ENCODE data around the gene KLHL29. TPM values are rescaled to one million over a fixed set of nuclear protein-coding genes. Genes with fewer than 3 reads are reported as not detected.

KLHL29 gene
- total RNA-seq, 1 experiment from 2014 or later = 2.4 TPM

DNA sequence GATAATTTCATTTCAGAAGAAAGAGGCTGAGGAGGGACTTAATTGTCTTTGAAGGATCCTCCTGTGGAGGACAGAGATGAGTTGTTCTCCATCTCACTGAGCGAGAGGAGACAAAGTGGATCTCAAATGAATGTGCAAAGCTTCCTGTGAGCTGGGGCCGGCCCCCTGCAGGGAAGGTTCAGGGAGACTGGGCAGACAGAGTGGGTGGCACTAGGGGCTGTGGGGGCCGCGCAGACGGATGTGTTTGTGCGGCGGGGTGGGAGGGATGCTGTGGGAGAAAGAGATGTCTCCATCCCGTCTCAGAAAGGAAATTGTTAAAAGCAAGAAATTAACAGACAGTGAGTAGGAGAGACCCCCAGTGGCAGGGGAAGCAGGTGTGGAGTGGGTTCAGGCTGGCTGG is 29.1 kb downstream of the KLHL29 start:
- H3K4me3 Mint-ChIP-seq = no peak overlapping the region
- peaks cover 0 to 5% of the 10 kb centered on the region in 2 experiments; a peak in 2 of 5 replicates for H3K9me3 Mint-ChIP-seq
- Histone ChIP-seq H3K14ac (ENCODE audit: insufficient read depth, low read length) (no peak overlapping the region; the same call in 1 of the 2 replicates), H2BK12ac (ENCODE audit: insufficient read length, low read depth, low read length) (no peak overlapping the region), H3K9ac (ENCODE audit: extremely low read depth, insufficient read length, low read length) (no peak overlapping the region), H3K4ac (ENCODE audit: low read depth, low read length) (no peak overlapping the region), H3K23me2 (ENCODE audit: insufficient read length, low read depth, low read length, poor library complexity, severe bottlenecking) (no peaks in the 10 kb centered on the region), H2AK5ac (ENCODE audit: insufficient read length, low read length) (no peak overlapping the region), H3K27ac (ENCODE audit: insufficient read length, low read depth, low read length) (no peak overlapping the region), H4K91ac (ENCODE audit: insufficient read length, low read depth, low read length) (no peak overlapping the region), H4K5ac (ENCODE audit: insufficient read length, low read depth, low read length) (no peak overlapping the region), H2BK5ac (ENCODE audit: insufficient read length, low read length) (no peak overlapping the region), H3K4me2 (ENCODE audit: insufficient read depth, insufficient read length, low read length) (no peak overlapping the region), H4K20me1 (ENCODE audit: control insufficient read depth, insufficient read depth, insufficient read length) (no peaks in the 10 kb centered on the region), H2AFZ (ENCODE audit: low read length) (no peak overlapping the region), H3K18ac (ENCODE audit: insufficient read length, low read depth, low read length) (no peak overlapping the region), H3K9me3 (ENCODE audit: control insufficient read depth, low read depth, low read length) (no peaks in the 10 kb centered on the region), H3K56ac (ENCODE audit: insufficient read length, low read depth, low read length) (no peak overlapping the region), H3K4me1 (ENCODE audit: insufficient read depth, low read length) (no peaks in the 10 kb centered on the region), H3K27me3 (ENCODE audit: insufficient read depth, low read length) (no peaks in the 10 kb centered on the region), H3K23ac (ENCODE audit: insufficient read length, low read depth, low read length) (no peak overlapping the region), H4K8ac (replicated peaks; ENCODE audit: insufficient read length, low read depth, low read length) (no peak overlapping the region), H2BK15ac (ENCODE audit: low read depth, low read length) (no peak overlapping the region), H3T11ph (ENCODE audit: low read length) (no peak overlapping the region), H3K79me2 (ENCODE audit: insufficient read depth, low read length) (no peaks in the 10 kb centered on the region), H2BK20ac (ENCODE audit: low read depth, low read length, poor library complexity, severe bottlenecking) (no peak overlapping the region), H3K79me1 (ENCODE audit: insufficient read depth, low read depth, low read length, poor library complexity, severe bottlenecking) (no peaks in the 10 kb centered on the region), H2BK120ac (ENCODE audit: low read depth, low read length, poor library complexity, severe bottlenecking) (no peak overlapping the region)
- peaks cover 7% of the 10 kb centered on the region for H3K27me3 Mint-ChIP-seq (ENCODE audit: low read depth)
- peaks cover 7 to 17% of the 10 kb centered on the region in 2 experiments for H3K4me1 Mint-ChIP-seq
- H3K27ac Mint-ChIP-seq = peak overlapping the region in 1 of 3 experiments; percentile 88; a peak in 2 of 7 replicates
- no peak for DNase-seq
- H3K36me3 Mint-ChIP-seq (ENCODE audit: insufficient read depth in 1 of 3, low read depth in 3 of 3) = no peaks in the 10 kb centered on the region; a peak in 1 of 7 replicates
- no CpG with 5 or more reads among the region's 8 CpGs for WGBS (ENCODE audit: extremely low coverage, insufficient read length, low lambda C conversion rate)
- TF ChIP-seq, protein P1, sequence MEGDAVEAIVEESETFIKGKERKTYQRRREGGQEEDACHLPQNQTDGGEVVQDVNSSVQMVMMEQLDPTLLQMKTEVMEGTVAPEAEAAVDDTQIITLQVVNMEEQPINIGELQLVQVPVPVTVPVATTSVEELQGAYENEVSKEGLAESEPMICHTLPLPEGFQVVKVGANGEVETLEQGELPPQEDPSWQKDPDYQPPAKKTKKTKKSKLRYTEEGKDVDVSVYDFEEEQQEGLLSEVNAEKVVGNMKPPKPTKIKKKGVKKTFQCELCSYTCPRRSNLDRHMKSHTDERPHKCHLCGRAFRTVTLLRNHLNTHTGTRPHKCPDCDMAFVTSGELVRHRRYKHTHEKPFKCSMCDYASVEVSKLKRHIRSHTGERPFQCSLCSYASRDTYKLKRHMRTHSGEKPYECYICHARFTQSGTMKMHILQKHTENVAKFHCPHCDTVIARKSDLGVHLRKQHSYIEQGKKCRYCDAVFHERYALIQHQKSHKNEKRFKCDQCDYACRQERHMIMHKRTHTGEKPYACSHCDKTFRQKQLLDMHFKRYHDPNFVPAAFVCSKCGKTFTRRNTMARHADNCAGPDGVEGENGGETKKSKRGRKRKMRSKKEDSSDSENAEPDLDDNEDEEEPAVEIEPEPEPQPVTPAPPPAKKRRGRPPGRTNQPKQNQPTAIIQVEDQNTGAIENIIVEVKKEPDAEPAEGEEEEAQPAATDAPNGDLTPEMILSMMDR (conservative IDR thresholded peaks at IDR 0.05) = no peak
